DOHH2 (cell line): Measurements from ENCODE around the gene ADRA1B.

Experiments used
- EZH2phosphoT487 ChIP-seq: fragments of 200-600 bp; sonication (generic); IDR thresholded peaks from 2 replicates; pipeline ENCODE4 v1.6.1; 2017; ENCODE audit warnings: borderline replicate concordance, mild to moderate bottlenecking, antibody characterized with exemption, low read length, moderate library complexity, mixed read lengths
- TF ChIP-seq, protein P1 (sequence below): fragments of 200-600 bp; sonication (generic); IDR thresholded peaks from one replicate; pipeline ENCODE4 v1.5.1; 2014; ENCODE audit warnings: antibody characterized with exemption, mild to moderate bottlenecking, low read depth, low read length; ENCODE audit not compliant: poor library complexity, severe bottlenecking

DNA sequence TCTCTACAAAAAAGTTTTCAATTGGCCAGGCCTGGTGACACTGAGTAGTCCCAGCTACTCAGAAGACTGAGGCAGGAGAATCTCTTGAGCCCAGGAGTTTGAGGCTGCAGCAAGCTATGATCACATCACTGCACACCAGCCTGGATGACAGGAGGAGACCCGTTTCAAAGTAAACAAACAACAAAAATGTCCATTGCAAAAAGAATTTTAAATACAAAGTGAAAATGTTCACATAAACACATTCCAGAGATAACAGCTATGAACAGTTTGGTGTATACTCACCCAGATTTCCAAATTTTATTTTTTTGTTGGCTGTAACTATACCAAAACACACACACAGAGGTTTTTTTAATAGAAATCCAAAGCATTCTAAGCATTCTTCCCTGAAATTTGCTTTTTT, 39.8 kb downstream of the ADRA1B start:
- TF ChIP-seq, protein P1, sequence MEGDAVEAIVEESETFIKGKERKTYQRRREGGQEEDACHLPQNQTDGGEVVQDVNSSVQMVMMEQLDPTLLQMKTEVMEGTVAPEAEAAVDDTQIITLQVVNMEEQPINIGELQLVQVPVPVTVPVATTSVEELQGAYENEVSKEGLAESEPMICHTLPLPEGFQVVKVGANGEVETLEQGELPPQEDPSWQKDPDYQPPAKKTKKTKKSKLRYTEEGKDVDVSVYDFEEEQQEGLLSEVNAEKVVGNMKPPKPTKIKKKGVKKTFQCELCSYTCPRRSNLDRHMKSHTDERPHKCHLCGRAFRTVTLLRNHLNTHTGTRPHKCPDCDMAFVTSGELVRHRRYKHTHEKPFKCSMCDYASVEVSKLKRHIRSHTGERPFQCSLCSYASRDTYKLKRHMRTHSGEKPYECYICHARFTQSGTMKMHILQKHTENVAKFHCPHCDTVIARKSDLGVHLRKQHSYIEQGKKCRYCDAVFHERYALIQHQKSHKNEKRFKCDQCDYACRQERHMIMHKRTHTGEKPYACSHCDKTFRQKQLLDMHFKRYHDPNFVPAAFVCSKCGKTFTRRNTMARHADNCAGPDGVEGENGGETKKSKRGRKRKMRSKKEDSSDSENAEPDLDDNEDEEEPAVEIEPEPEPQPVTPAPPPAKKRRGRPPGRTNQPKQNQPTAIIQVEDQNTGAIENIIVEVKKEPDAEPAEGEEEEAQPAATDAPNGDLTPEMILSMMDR = no peak
- TF ChIP-seq EZH2phosphoT487 = no peak
